Fibroblast of villous mesenchyme (primary cell): ENCODE data around the gene RTP2. TPM values are rescaled to one million over a fixed set of nuclear protein-coding genes. Genes with fewer than 3 reads are reported as not detected.
A peak's percentile ranks its signal among the peaks of the same experiment; 100 is the strongest.

Experiments used
- DNase-seq: peaks from one replicate; pipeline ENCODE4 v3.0.0-alpha.2; 2010; ENCODE audit warnings: low read depth
- H3K4me3 ChIP-seq: 2 replicates; pipeline ENCODE4 v1.5.1; 2011; ENCODE audit warnings: low read depth, mild to moderate bottlenecking, low read length
- CTCF ChIP-seq: IDR thresholded peaks from 2 replicates; pipeline ENCODE4 v1.5.1; 2012; ENCODE audit warnings: low read depth, mild to moderate bottlenecking, low read length; ENCODE audit not compliant: insufficient read depth
- total RNA-seq: library from RNA; depleted of rRNA; stranded (reverse); fragments of >200 nt; gene quantifications from 2 replicates; pipeline ENCODE4 v1.2.3, GENCODE V29; 2012

Gene RTP2
- total RNA-seq, 1 donor, result not detected

- no peak overlapping the region for H3K4me3 ChIP-seq
- no peak for TF ChIP-seq CTCF
- DNase-seq, result no peak
Observed at GRCh38 chr3:187725224-187725623, 22.9 kb upstream of the RTP2 start.

GRCh38 chr3:187722206-187722612, 19.9 kb upstream of the RTP2 start:
- no peak overlapping the region for H3K4me3 ChIP-seq
- DNase-seq, result no peak
- no peak for TF ChIP-seq CTCF

GRCh38 chr3:187721055-187721454, 18.7 kb upstream of the RTP2 start:
- DNase-seq, result no peak
- no peak for TF ChIP-seq CTCF
- no peak overlapping the region for H3K4me3 ChIP-seq

GRCh38 chr3:187720337-187720670, 17.9 kb upstream of the RTP2 start:
- no peak for DNase-seq
- no peak for TF ChIP-seq CTCF
- no peak overlapping the region for H3K4me3 ChIP-seq

- peak; percentile 25 for DNase-seq
- H3K4me3 ChIP-seq, result no peak overlapping the region
- no peak for TF ChIP-seq CTCF
Observed at GRCh38 chr3:187719628-187720336, 17.4 kb upstream of the RTP2 start.

GRCh38 chr3:187718802-187719201, 16.4 kb upstream of the RTP2 start:
- TF ChIP-seq CTCF, result no peak
- no peak overlapping the region for H3K4me3 ChIP-seq
- no peak for DNase-seq

- DNase-seq, result no peak
- no peak for TF ChIP-seq CTCF
- H3K4me3 ChIP-seq, result no peak overlapping the region
Observed at GRCh38 chr3:187717572-187717971, 15.2 kb upstream of the RTP2 start.
